Skeletal muscle satellite cell (primary cell): ENCODE measurements around the gene GCG.
A peak's percentile ranks its signal among the peaks of the same experiment; 100 is the strongest.

Source experiments
- H3K27me3 ChIP-seq: 2 replicates; pipeline ENCODE4 v1.7.0; 2013; ENCODE audit warnings: low read length; ENCODE audit not compliant: control insufficient read depth, insufficient read depth
- H3K36me3 ChIP-seq: 2 replicates; pipeline ENCODE4 v1.7.0; 2013; ENCODE audit warnings: mild to moderate bottlenecking, control low read depth, low read length; ENCODE audit not compliant: insufficient read depth
- H3K4me1 ChIP-seq: 2 replicates; pipeline ENCODE4 v1.7.0; 2013; ENCODE audit warnings: low read length; ENCODE audit not compliant: control insufficient read depth, insufficient read depth
- H3K4me2 ChIP-seq: 2 replicates; pipeline ENCODE4 v1.7.0; 2013; ENCODE audit warnings: mild to moderate bottlenecking, low read length
- H3K4me3 ChIP-seq: 2 replicates; pipeline ENCODE4 v1.7.0; 2013; ENCODE audit warnings: low read length
- H3K9ac ChIP-seq: 2 replicates; pipeline ENCODE4 v1.7.0; 2013; ENCODE audit warnings: mild to moderate bottlenecking, low read depth, low read length, moderate library complexity
- H3K9me3 ChIP-seq: replicated peaks from 2 replicates; pipeline ENCODE4 v1.7.0; 2013; ENCODE audit warnings: mild to moderate bottlenecking, control low read depth, low read length

The GCG gene

GRCh38 chr2:162115076-162115475 lies 37.0 kb downstream of the GCG start:
- H3K36me3 ChIP-seq = no peaks in the 10 kb centered on the region
- no peak overlapping the region for H3K9ac ChIP-seq
- H3K4me3 ChIP-seq = no peak overlapping the region
- H3K27me3 ChIP-seq = no peaks in the 10 kb centered on the region
- peaks cover 39% of the 10 kb centered on the region for H3K4me1 ChIP-seq
- peaks cover 10% of the 10 kb centered on the region for H3K9me3 ChIP-seq
- no peak overlapping the region for H3K4me2 ChIP-seq

GRCh38 chr2:162114271-162114670 lies 37.8 kb downstream of the GCG start:
- no peak overlapping the region for H3K4me3 ChIP-seq
- H3K36me3 ChIP-seq = no peaks in the 10 kb centered on the region
- H3K9me3 ChIP-seq = peaks cover 10% of the 10 kb centered on the region
- H3K4me1 ChIP-seq = peaks cover 37% of the 10 kb centered on the region
- H3K27me3 ChIP-seq = no peaks in the 10 kb centered on the region
- H3K4me2 ChIP-seq = peak overlapping the region; percentile 55
- H3K9ac ChIP-seq = peak overlapping the region; percentile 30

GRCh38 chr2:162113776-162114168 lies 38.3 kb downstream of the GCG start:
- Histone ChIP-seq H3K4me1 (peaks cover 32% of the 10 kb centered on the region), H3K36me3 (no peaks in the 10 kb centered on the region), H3K9ac (peak overlapping the region; percentile 30), H3K4me3 (peak overlapping the region; percentile 6), H3K9me3 (peaks cover 10% of the 10 kb centered on the region), H3K4me2 (peak overlapping the region; percentile 55), H3K27me3 (no peaks in the 10 kb centered on the region)

GRCh38 chr2:162113088-162113775 lies 38.8 kb downstream of the GCG start:
- H3K9ac ChIP-seq = no peak overlapping the region
- peak overlapping the region; percentile 6 for H3K4me3 ChIP-seq
- H3K9me3 ChIP-seq = peaks cover 10% of the 10 kb centered on the region
- peaks cover 29% of the 10 kb centered on the region for H3K4me1 ChIP-seq
- H3K27me3 ChIP-seq = no peaks in the 10 kb centered on the region
- peak overlapping the region; percentile 55 for H3K4me2 ChIP-seq
- no peaks in the 10 kb centered on the region for H3K36me3 ChIP-seq

- Histone ChIP-seq H3K27me3 (no peaks in the 10 kb centered on the region), H3K4me2 (no peak overlapping the region), H3K36me3 (no peaks in the 10 kb centered on the region), H3K9me3 (peaks cover 10% of the 10 kb centered on the region), H3K9ac (no peak overlapping the region), H3K4me3 (no peak overlapping the region), H3K4me1 (peaks cover 31% of the 10 kb centered on the region)
These were observed 39.8 kb downstream of the GCG start for GRCh38 chr2:162111958-162112850.

GRCh38 chr2:162107361-162107901 lies 44.6 kb downstream of the GCG start:
- no peak overlapping the region for H3K4me2 ChIP-seq
- no peak overlapping the region for H3K9ac ChIP-seq
- peaks cover 26% of the 10 kb centered on the region for H3K4me1 ChIP-seq
- no peak overlapping the region for H3K4me3 ChIP-seq
- no peaks in the 10 kb centered on the region for H3K27me3 ChIP-seq
- H3K9me3 ChIP-seq = no peaks in the 10 kb centered on the region
- no peaks in the 10 kb centered on the region for H3K36me3 ChIP-seq

- Histone ChIP-seq H3K27me3 (no peaks in the 10 kb centered on the region), H3K9ac (peak overlapping the region; percentile 28)
These were observed 45.3 kb downstream of the GCG start for GRCh38 chr2:162106746-162107145.

GRCh38 chr2:162106146-162106551 lies 45.9 kb downstream of the GCG start:
- Histone ChIP-seq H3K4me3 (no peak overlapping the region), H3K9ac (peak overlapping the region; percentile 28), H3K4me1 (peaks cover 26% of the 10 kb centered on the region), H3K27me3 (no peaks in the 10 kb centered on the region), H3K36me3 (no peaks in the 10 kb centered on the region), H3K9me3 (no peaks in the 10 kb centered on the region), H3K4me2 (peak overlapping the region; percentile 22)

More at GRCh38 chr2:162106746-162107145, 45.3 kb downstream of the GCG start:
- Histone ChIP-seq H3K4me1 (peaks cover 26% of the 10 kb centered on the region), H3K4me2 (peak overlapping the region; percentile 3), H3K4me3 (no peak overlapping the region), H3K9me3 (no peaks in the 10 kb centered on the region), H3K36me3 (no peaks in the 10 kb centered on the region)

GRCh38 chr2:162103443-162104009 lies 48.5 kb downstream of the GCG start:
- Histone ChIP-seq H3K4me1 (peaks cover 26% of the 10 kb centered on the region), H3K27me3 (no peaks in the 10 kb centered on the region), H3K9ac (no peak overlapping the region)

GRCh38 chr2:162100579-162100978 lies 51.5 kb downstream of the GCG start:
- H3K27me3 ChIP-seq = no peaks in the 10 kb centered on the region
- peaks cover under 1% of the 10 kb centered on the region for H3K4me1 ChIP-seq
- no peaks in the 10 kb centered on the region for H3K36me3 ChIP-seq
- no peak overlapping the region for H3K9ac ChIP-seq
- no peak overlapping the region for H3K4me2 ChIP-seq
- no peaks in the 10 kb centered on the region for H3K9me3 ChIP-seq
- no peak overlapping the region for H3K4me3 ChIP-seq

More at GRCh38 chr2:162103443-162104009, 48.5 kb downstream of the GCG start:
- Histone ChIP-seq H3K36me3 (no peaks in the 10 kb centered on the region), H3K4me3 (no peak overlapping the region), H3K4me2 (no peak overlapping the region), H3K9me3 (no peaks in the 10 kb centered on the region)

GRCh38 chr2:162099836-162100235 lies 52.2 kb downstream of the GCG start:
- Histone ChIP-seq H3K9me3 (no peaks in the 10 kb centered on the region), H3K4me2 (no peak overlapping the region), H3K4me1 (no peaks in the 10 kb centered on the region), H3K36me3 (no peaks in the 10 kb centered on the region), H3K27me3 (no peaks in the 10 kb centered on the region), H3K4me3 (no peak overlapping the region), H3K9ac (no peak overlapping the region)
